ENCODE measurements around the gene FCRL5. TPM values are rescaled to one million over a fixed set of nuclear protein-coding genes. Genes with fewer than 3 reads are reported as not detected.

Gene FCRL5
- total and polyA plus RNA-seq, 9 of the 15 experiments (the other 6 are each of a cell fraction or from before 2014, with no cell fraction given): not detected

DNA sequence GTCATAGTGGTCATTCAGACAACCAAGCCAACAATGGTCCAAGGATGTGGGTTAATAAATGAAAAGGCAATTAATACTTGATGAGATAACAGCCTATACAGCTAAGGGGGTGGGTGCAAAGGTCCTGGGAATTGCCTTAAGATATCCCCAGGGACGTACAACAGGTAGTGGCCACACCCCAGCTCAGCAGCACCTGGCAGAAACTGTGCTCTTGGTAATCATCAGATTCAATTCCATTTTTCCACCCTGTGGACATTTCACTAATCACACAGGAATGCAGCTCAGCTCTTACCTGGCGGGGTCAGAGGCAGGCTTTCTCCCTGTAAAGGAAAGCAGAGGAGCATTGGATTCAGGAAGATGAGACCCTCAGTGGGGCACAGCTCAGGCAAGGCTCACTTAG, 32.9 kb downstream of the FCRL5 start (continued):
- TF ChIP-seq, protein P1, sequence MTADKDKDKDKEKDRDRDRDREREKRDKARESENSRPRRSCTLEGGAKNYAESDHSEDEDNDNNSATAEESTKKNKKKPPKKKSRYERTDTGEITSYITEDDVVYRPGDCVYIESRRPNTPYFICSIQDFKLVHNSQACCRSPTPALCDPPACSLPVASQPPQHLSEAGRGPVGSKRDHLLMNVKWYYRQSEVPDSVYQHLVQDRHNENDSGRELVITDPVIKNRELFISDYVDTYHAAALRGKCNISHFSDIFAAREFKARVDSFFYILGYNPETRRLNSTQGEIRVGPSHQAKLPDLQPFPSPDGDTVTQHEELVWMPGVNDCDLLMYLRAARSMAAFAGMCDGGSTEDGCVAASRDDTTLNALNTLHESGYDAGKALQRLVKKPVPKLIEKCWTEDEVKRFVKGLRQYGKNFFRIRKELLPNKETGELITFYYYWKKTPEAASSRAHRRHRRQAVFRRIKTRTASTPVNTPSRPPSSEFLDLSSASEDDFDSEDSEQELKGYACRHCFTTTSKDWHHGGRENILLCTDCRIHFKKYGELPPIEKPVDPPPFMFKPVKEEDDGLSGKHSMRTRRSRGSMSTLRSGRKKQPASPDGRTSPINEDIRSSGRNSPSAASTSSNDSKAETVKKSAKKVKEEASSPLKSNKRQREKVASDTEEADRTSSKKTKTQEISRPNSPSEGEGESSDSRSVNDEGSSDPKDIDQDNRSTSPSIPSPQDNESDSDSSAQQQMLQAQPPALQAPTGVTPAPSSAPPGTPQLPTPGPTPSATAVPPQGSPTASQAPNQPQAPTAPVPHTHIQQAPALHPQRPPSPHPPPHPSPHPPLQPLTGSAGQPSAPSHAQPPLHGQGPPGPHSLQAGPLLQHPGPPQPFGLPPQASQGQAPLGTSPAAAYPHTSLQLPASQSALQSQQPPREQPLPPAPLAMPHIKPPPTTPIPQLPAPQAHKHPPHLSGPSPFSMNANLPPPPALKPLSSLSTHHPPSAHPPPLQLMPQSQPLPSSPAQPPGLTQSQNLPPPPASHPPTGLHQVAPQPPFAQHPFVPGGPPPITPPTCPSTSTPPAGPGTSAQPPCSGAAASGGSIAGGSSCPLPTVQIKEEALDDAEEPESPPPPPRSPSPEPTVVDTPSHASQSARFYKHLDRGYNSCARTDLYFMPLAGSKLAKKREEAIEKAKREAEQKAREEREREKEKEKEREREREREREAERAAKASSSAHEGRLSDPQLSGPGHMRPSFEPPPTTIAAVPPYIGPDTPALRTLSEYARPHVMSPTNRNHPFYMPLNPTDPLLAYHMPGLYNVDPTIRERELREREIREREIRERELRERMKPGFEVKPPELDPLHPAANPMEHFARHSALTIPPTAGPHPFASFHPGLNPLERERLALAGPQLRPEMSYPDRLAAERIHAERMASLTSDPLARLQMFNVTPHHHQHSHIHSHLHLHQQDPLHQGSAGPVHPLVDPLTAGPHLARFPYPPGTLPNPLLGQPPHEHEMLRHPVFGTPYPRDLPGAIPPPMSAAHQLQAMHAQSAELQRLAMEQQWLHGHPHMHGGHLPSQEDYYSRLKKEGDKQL (CRISPR knock-in tag; IDR thresholded peaks at IDR 0.05; ENCODE audit: borderline replicate concordance): no peak
- TF ChIP-seq THRAP3 (IDR thresholded peaks at IDR 0.05; ENCODE audit: borderline replicate concordance): no peak
- no peak for TF ChIP-seq ETS2 (tag; IDR thresholded peaks at IDR 0.05; ENCODE audit: borderline replicate concordance, poor library complexity, severe bottlenecking)
- TF ChIP-seq GATA2 (CRISPR knock-in tag; IDR thresholded peaks at IDR 0.05): no peak

DNA sequence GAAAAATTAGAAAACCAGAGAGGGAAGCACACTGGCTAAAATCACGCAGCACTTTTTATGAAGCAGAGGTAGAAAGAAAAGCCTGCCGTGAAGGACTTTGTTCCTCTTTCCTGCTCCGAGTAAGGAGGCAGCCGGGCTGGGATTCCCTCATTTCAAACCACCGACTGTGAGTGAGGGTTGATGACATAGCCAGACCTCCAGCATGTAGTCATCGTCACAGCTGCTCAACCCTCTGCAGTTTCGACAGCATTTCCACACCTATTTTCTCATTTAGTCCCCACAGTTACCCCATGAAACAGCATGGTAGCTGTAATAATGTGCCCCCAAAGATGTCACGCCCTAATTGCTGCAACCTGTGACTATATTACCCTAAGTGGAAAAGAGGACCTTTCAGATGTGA, 35.3 kb downstream of the FCRL5 start:
- no peak overlapping the region for H3K27ac ChIP-seq (ENCODE audit: extremely low read depth, low read depth, low read length)
- no peak overlapping the region for H3K4me3 ChIP-seq
- H3K4me1 ChIP-seq (replicated peaks in 1 of 2; ENCODE audit: control insufficient read depth in 2 of 2, insufficient read depth in 2 of 2, low read length in 2 of 2): peaks cover 0 to 5% of the 10 kb centered on the region in 2 experiments; a peak in 2 of 5 replicates
- H3K9ac ChIP-seq (ENCODE audit: insufficient read depth in 1 of 2, low read depth in 2 of 2, low read length in 2 of 2): no peak overlapping the region
- H3K27me3 ChIP-seq (ENCODE audit: control insufficient read depth in 2 of 2, insufficient read depth in 2 of 2, low read length in 2 of 2): peaks cover 26 to 46% of the 10 kb centered on the region in 2 experiments
- ATAC-seq: no peak
- H4K20me1 ChIP-seq (replicated peaks; ENCODE audit: control insufficient read depth, insufficient read depth, low read length): 0 out of 2 replicates have a peak, but pooled peaks cover 4% of the 10 kb centered on the region
- H3K9me3 ChIP-seq (replicated peaks; ENCODE audit: control insufficient read depth, insufficient read depth, low read depth, low read length): no peaks in the 10 kb centered on the region
- H3K4me2 ChIP-seq (ENCODE audit: insufficient read depth, low read length): no peak overlapping the region
- CTCF ChIA-PET (ENCODE audit: low intra/inter-chr PET ratio): interaction anchor here (0.5 kb wide), 1 partner anchor 25 kb away, joined by 3 read pairs; no protein-coding TSS in a partner anchor
- TF ChIP-seq SIN3A (IDR thresholded peaks at IDR 0.05; ENCODE audit: borderline replicate concordance in 2 of 2, control insufficient read depth in 1 of 2, low read depth in 2 of 2, low read length in 2 of 2): no peak
- peak; percentile 46 for TF ChIP-seq ZFP36 (IDR thresholded peaks at IDR 0.05; ENCODE audit: low read depth, low read length, partially characterized antibody)
- no peak for TF ChIP-seq PYGO2 (tag; IDR thresholded peaks at IDR 0.05)
- no peak for TF ChIP-seq CBX3 (IDR thresholded peaks at IDR 0.05; ENCODE audit: borderline replicate concordance in 1 of 2, low read length in 2 of 2)
- FAIRE-seq: no peak
- DNase-seq (ENCODE audit: extremely low read depth in 1 of 4, low spot score in 3 of 4): no peak
- intact Hi-C loops (cut with micrococcal nuclease): no loop called here
- H3K79me2 ChIP-seq (ENCODE audit: control insufficient read depth, insufficient read depth, low read length): no peaks in the 10 kb centered on the region
- H2AFZ ChIP-seq (ENCODE audit: low read depth, low read length): no peak overlapping the region
- WGBS (ENCODE audit: insufficient coverage, low coverage, missing lambda C conversion rate): 3% methylated on average over 8 of the region's 8 CpGs
- in situ Hi-C loops (cut with MboI): no loop called here
- POLR2A ChIA-PET: no interaction called here
- BruUV-seq (replicated peaks): no TSS peak
- H3K9me1 ChIP-seq (ENCODE audit: control insufficient read depth, insufficient read depth, low read length): no peaks in the 10 kb centered on the region
- no peaks in the 10 kb centered on the region for H3K36me3 ChIP-seq (ENCODE audit: control insufficient read depth, insufficient read depth, low read length)

All from K562 (cell line).